Loucy (cell line): ENCODE data around the gene MYO1F.

Source experiments
- EZH2phosphoT487 ChIP-seq: fragments of 200-600 bp; IDR thresholded peaks from 2 replicates; pipeline ENCODE4 v1.6.1; 2018; ENCODE audit warnings: antibody characterized with exemption, mild to moderate bottlenecking, moderate library complexity, borderline replicate concordance
- TF ChIP-seq, protein P1 (sequence below): fragments of 200-600 bp; sonication (generic); conservative IDR thresholded peaks from 2 replicates; pipeline ENCODE4 v1.5.1; 2014; ENCODE audit warnings: mild to moderate bottlenecking, antibody characterized with exemption, low read length

DNA sequence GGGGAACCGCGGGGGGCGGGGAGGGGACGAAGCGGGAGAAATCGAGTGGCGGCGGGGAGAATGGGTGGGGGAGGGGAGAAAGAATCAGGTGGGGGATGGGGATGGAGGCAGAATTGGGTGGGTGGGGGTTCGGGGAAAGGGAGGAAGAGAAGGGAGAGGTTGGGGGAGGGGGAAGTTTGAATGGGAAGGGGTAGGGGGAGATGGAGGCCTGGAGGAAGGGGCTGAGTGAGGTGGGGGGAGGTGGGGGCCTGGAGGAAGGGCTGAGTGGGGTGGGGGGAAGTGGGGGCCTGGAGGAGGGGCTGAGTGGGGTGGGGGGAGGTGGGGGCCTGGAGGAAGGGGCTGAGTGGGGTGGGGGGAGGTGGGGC, 33.7 kb upstream of the MYO1F start:
- TF ChIP-seq, protein P1, sequence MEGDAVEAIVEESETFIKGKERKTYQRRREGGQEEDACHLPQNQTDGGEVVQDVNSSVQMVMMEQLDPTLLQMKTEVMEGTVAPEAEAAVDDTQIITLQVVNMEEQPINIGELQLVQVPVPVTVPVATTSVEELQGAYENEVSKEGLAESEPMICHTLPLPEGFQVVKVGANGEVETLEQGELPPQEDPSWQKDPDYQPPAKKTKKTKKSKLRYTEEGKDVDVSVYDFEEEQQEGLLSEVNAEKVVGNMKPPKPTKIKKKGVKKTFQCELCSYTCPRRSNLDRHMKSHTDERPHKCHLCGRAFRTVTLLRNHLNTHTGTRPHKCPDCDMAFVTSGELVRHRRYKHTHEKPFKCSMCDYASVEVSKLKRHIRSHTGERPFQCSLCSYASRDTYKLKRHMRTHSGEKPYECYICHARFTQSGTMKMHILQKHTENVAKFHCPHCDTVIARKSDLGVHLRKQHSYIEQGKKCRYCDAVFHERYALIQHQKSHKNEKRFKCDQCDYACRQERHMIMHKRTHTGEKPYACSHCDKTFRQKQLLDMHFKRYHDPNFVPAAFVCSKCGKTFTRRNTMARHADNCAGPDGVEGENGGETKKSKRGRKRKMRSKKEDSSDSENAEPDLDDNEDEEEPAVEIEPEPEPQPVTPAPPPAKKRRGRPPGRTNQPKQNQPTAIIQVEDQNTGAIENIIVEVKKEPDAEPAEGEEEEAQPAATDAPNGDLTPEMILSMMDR, result no peak
- no peak for TF ChIP-seq EZH2phosphoT487
